PC-3 (cell line): ENCODE data around the gene WNT7A. TPM values are rescaled to one million over a fixed set of nuclear protein-coding genes. Genes with fewer than 3 reads are reported as not detected.

ENCODE experiments used
- ATAC-seq: fragments of 200-7000 bp; cut with Tn5 transposase; 2 replicates; pipeline ENCODE4 v1.9.1; 2020; ENCODE audit warnings: mild to moderate bottlenecking, moderate library complexity
- BruUV-seq: library from RNA; stranded (reverse); fragments of 400-500 nt; replicated peaks from 2 replicates; lab custom pipeline; 2021; lab: Mats Ljungman, UMichigan
- CTCF ChIA-PET: fragments of 300-600 bp; sonication (Branson Sonifier 250); formaldehyde crosslinking; loops from one replicate; lab custom pipeline; 2022; ENCODE audit warnings: antibody characterized with exemption; lab: Charles Lee
- POLR2A ChIA-PET: fragments of 300-600 bp; sonication (Branson Sonifier 250); formaldehyde crosslinking; loops from one replicate; lab custom pipeline; 2022; ENCODE audit warnings: antibody characterized with exemption; ENCODE audit not compliant: unreplicated experiment; lab: Charles Lee
- DNase-seq: peaks from one replicate; pipeline ENCODE4 v3.0.0-alpha.2; 2015
- H2AFZ ChIP-seq: fragments of 300-600 bp; sonication (generic); 2 replicates; pipeline ENCODE4 v1.6.0; 2016; ENCODE audit warnings: antibody characterized with exemption, low read length
- H3F3A ChIP-seq: fragments of 300-600 bp; sonication (generic); one replicate; pipeline ENCODE4 v1.6.0; 2017; ENCODE audit warnings: antibody characterized with exemption, low read length, control low read depth, mild to moderate bottlenecking; ENCODE audit not compliant: unreplicated experiment
- H3K27ac ChIP-seq: fragments of 300-600 bp; sonication (generic); 2 replicates; pipeline ENCODE4 v1.5.1; 2016; ENCODE audit warnings: mild to moderate bottlenecking, low read length
- H3K27me3 ChIP-seq: fragments of 300-600 bp; sonication (generic); 2 replicates; pipeline ENCODE4 v1.6.1; 2016; ENCODE audit warnings: low read length, mixed read lengths
- H3K36me3 ChIP-seq: fragments of 300-600 bp; sonication (generic); 2 replicates; pipeline ENCODE4 v1.6.1; 2016; ENCODE audit warnings: low read depth, mixed run types, low read length, mixed read lengths
- H3K4me1 ChIP-seq: fragments of 300-600 bp; sonication (generic); 2 replicates; pipeline ENCODE4 v1.5.1; 2016; ENCODE audit warnings: low read length; ENCODE audit not compliant: insufficient read depth
- H3K4me2 ChIP-seq: fragments of 300-600 bp; sonication (generic); 2 replicates; pipeline ENCODE4 v1.6.0; 2016; ENCODE audit warnings: low read length
- H3K4me3 ChIP-seq: fragments of 300-600 bp; sonication (generic); 2 replicates; pipeline ENCODE4 v1.5.1; 2016; ENCODE audit warnings: mild to moderate bottlenecking, low read length, mixed read lengths
- H3K79me2 ChIP-seq: fragments of 300-600 bp; sonication (generic); 2 replicates; pipeline ENCODE4 v1.6.1; 2017; ENCODE audit warnings: low read length, mixed read lengths
- H3K9ac ChIP-seq: fragments of 300-600 bp; sonication (generic); 2 replicates; pipeline ENCODE4 v1.6.0; 2016; ENCODE audit warnings: mild to moderate bottlenecking, low read length
- H3K9me2 ChIP-seq: fragments of 300-600 bp; sonication (generic); replicated peaks from 2 replicates; pipeline ENCODE4 v1.6.1; 2016; ENCODE audit warnings: mixed run types, low read length, mixed read lengths
- H3K9me3 ChIP-seq: fragments of 300-600 bp; sonication (generic); 2 replicates; pipeline ENCODE4 v1.6.1; 2016; ENCODE audit warnings: low read length, mixed read lengths
- H4K20me1 ChIP-seq: fragments of 300-600 bp; sonication (generic); 2 replicates; pipeline ENCODE4 v1.6.1; 2016; ENCODE audit warnings: low read length, mixed read lengths
- CTCF ChIP-seq: fragments of 300-600 bp; sonication (generic); conservative IDR thresholded peaks from 2 replicates; pipeline ENCODE4 v1.5.1; 2017; ENCODE audit warnings: antibody characterized with exemption, low read depth, mild to moderate bottlenecking, low read length
- EZH2 ChIP-seq: fragments of 300-600 bp; sonication (generic); IDR thresholded peaks from one replicate; pipeline ENCODE4 v1.6.1; 2017; ENCODE audit warnings: antibody characterized with exemption, mild to moderate bottlenecking, low read length; ENCODE audit not compliant: unreplicated experiment
- EZH2phosphoT487 ChIP-seq: fragments of 300-600 bp; sonication (generic); IDR thresholded peaks from 2 replicates; pipeline ENCODE4 v1.6.1; 2018; ENCODE audit warnings: mild to moderate bottlenecking, antibody characterized with exemption, low read length, borderline replicate concordance
- intact Hi-C: fragments of 100-400 bp; cut with micrococcal nuclease; formaldehyde crosslinking; loops from 2 replicates; pipeline ENCODE4 v1.9.0; 2023
- total RNA-seq: library from RNA; depleted of rRNA; stranded (reverse); fragments of >200 nt; gene quantifications from 2 replicates; pipeline ENCODE4 v1.2.3, GENCODE V29; 2014

Gene WNT7A
- total RNA-seq, 1 experiment from 2014 or later: 16.2 TPM

GRCh38 chr3:13842226-13842625, 37.6 kb downstream of the WNT7A start:
- Histone ChIP-seq H3K4me3 (no peak overlapping the region), H3K27me3 (no peaks in the 10 kb centered on the region), H3K79me2 (peaks cover 38% of the 10 kb centered on the region), H3K4me1 (peaks cover 31% of the 10 kb centered on the region), H3K36me3 (no peaks in the 10 kb centered on the region), H4K20me1 (no peaks in the 10 kb centered on the region), H3K27ac (no peak overlapping the region), H2AFZ (no peak overlapping the region), H3F3A (peaks cover 10% of the 10 kb centered on the region), H3K9me3 (no peaks in the 10 kb centered on the region), H3K9ac (no peak overlapping the region), H3K4me2 (no peak overlapping the region), H3K9me2 (no peaks in the 10 kb centered on the region)
- DNase-seq (no peak), ATAC-seq (no peak)
- TF ChIP-seq CTCF (no peak), EZH2 (no peak), EZH2phosphoT487 (no peak)
- ChIA-PET POLR2A (no interaction called here), CTCF (no interaction called here)
- intact Hi-C loops: loop anchor here (5.0 kb wide), 1 partner anchor 35 kb away; no protein-coding TSS in a partner anchor
- no TSS peak for BruUV-seq

GRCh38 chr3:13841826-13842225, 38.0 kb downstream of the WNT7A start:
- Histone ChIP-seq H4K20me1 (no peaks in the 10 kb centered on the region), H3F3A (peaks cover 10% of the 10 kb centered on the region), H3K9me2 (no peaks in the 10 kb centered on the region), H2AFZ (no peak overlapping the region), H3K4me1 (peaks cover 31% of the 10 kb centered on the region), H3K36me3 (no peaks in the 10 kb centered on the region), H3K27me3 (no peaks in the 10 kb centered on the region), H3K27ac (peak overlapping the region; percentile 68), H3K9ac (no peak overlapping the region), H3K79me2 (peaks cover 34% of the 10 kb centered on the region), H3K9me3 (no peaks in the 10 kb centered on the region), H3K4me2 (peak overlapping the region; percentile 20; the same call in 1 of the 2 replicates), H3K4me3 (no peak overlapping the region)
- TF ChIP-seq EZH2phosphoT487 (no peak), EZH2 (no peak), CTCF (no peak)
- no peak for DNase-seq
- intact Hi-C loops: loop anchor here (2.0 to 5.0 kb wide), 2 partner anchors 19 to 35 kb away; no protein-coding TSS in a partner anchor
- ATAC-seq: no peak; the same call in 1 of the 2 replicates
- no TSS peak for BruUV-seq
- CTCF ChIA-PET: no interaction called here
- POLR2A ChIA-PET: interaction anchor here (0.9 kb wide), 1 partner anchor 9 kb away, joined by 4 read pairs; no protein-coding TSS in a partner anchor

- intact Hi-C loops: loop anchor here (2.0 to 5.0 kb wide), 2 partner anchors 18 to 36 kb away; no protein-coding TSS in a partner anchor
- Histone ChIP-seq H3K36me3 (no peaks in the 10 kb centered on the region), H3K79me2 (peaks cover 27% of the 10 kb centered on the region), H3K4me2 (peak overlapping the region; percentile 20), H3K9me2 (no peaks in the 10 kb centered on the region), H3K9me3 (no peaks in the 10 kb centered on the region), H3F3A (peaks cover 10% of the 10 kb centered on the region), H3K4me1 (peaks cover 31% of the 10 kb centered on the region), H3K27ac (peak overlapping the region; percentile 68), H2AFZ (no peak overlapping the region), H3K27me3 (no peaks in the 10 kb centered on the region), H3K4me3 (no peak overlapping the region), H4K20me1 (no peaks in the 10 kb centered on the region), H3K9ac (no peak overlapping the region)
- DNase-seq (peak; percentile 90), ATAC-seq (peak; percentile 84)
- ChIA-PET POLR2A (interaction anchor here (0.9 kb wide), 1 partner anchor 9 kb away, joined by 4 read pairs; no protein-coding TSS in a partner anchor), CTCF (no interaction called here)
- BruUV-seq: no TSS peak
- TF ChIP-seq EZH2 (no peak), EZH2phosphoT487 (no peak), CTCF (no peak)
Observed at GRCh38 chr3:13841141-13841540, 38.7 kb downstream of the WNT7A start.
